ENCODE results near the gene PRDM7.

Gene PRDM7

GRCh38 chr16:90035902-90036301 is 41.2 kb downstream of the PRDM7 start:
- DNase-seq (ENCODE audit: low read depth in 2 of 2): no peak

GRCh38 chr16:90034504-90034903 is 42.6 kb downstream of the PRDM7 start:
- no peak for DNase-seq (ENCODE audit: low read depth in 2 of 2)

GRCh38 chr16:90033387-90033786 is 43.7 kb downstream of the PRDM7 start:
- DNase-seq (ENCODE audit: low read depth in 2 of 2): no peak

- DNase-seq (ENCODE audit: low read depth in 2 of 2): no peak
These were observed 44.3 kb downstream of the PRDM7 start for GRCh38 chr16:90032674-90033331.

GRCh38 chr16:90031931-90032673 is 45.0 kb downstream of the PRDM7 start:
- DNase-seq (ENCODE audit: low read depth in 2 of 2): no peak

GRCh38 chr16:90031186-90031930 is 45.8 kb downstream of the PRDM7 start:
- no peak for DNase-seq (ENCODE audit: low read depth in 2 of 2)

GRCh38 chr16:90028985-90029384 is 48.1 kb downstream of the PRDM7 start:
- DNase-seq (ENCODE audit: low read depth in 2 of 2): no peak

GRCh38 chr16:90027611-90028010 is 49.5 kb downstream of the PRDM7 start:
- DNase-seq (ENCODE audit: low read depth in 2 of 2): no peak

GRCh38 chr16:90026135-90026534 is 51.0 kb downstream of the PRDM7 start:
- no peak for DNase-seq (ENCODE audit: low read depth in 2 of 2)

- DNase-seq (ENCODE audit: low read depth in 2 of 2): no peak
These were observed 54.1 kb downstream of the PRDM7 start for GRCh38 chr16:90023078-90023447.

- peak; percentile 46 to 53 for DNase-seq (ENCODE audit: low read depth in 2 of 2)
These were observed 54.7 kb downstream of the PRDM7 start for GRCh38 chr16:90022209-90023077.

GRCh38 chr16:90020838-90021382 is 56.2 kb downstream of the PRDM7 start:
- no peak for DNase-seq (ENCODE audit: low read depth in 2 of 2)

GRCh38 chr16:90020260-90020837 is 56.8 kb downstream of the PRDM7 start:
- DNase-seq (ENCODE audit: low read depth in 2 of 2): no peak

- no peak for DNase-seq (ENCODE audit: low read depth in 2 of 2)
These were observed 57.4 kb downstream of the PRDM7 start for GRCh38 chr16:90019543-90020259.

- DNase-seq (ENCODE audit: low read depth in 2 of 2): no peak
These were observed 58.2 kb downstream of the PRDM7 start, which contains the start of gene DBNDD1 for GRCh38 chr16:90018652-90019542. Gene DBNDD1, minus strand, starts transcription at chr16:90019456. Its CDS starts 115 bp downstream, at chr16:90019341.

- no peak for DNase-seq (ENCODE audit: low read depth in 2 of 2)
These were observed 58.9 kb downstream of the PRDM7 start for GRCh38 chr16:90018297-90018651.

GRCh38 chr16:90016339-90016950 is 60.7 kb downstream of the PRDM7 start:
- DNase-seq (ENCODE audit: low read depth in 2 of 2): no peak

- DNase-seq (ENCODE audit: low read depth in 2 of 2): no peak
These were observed 61.4 kb downstream of the PRDM7 start for GRCh38 chr16:90015586-90016338.
